ENCODE measurements around the gene KIF4A.

KIF4A gene

DNA sequence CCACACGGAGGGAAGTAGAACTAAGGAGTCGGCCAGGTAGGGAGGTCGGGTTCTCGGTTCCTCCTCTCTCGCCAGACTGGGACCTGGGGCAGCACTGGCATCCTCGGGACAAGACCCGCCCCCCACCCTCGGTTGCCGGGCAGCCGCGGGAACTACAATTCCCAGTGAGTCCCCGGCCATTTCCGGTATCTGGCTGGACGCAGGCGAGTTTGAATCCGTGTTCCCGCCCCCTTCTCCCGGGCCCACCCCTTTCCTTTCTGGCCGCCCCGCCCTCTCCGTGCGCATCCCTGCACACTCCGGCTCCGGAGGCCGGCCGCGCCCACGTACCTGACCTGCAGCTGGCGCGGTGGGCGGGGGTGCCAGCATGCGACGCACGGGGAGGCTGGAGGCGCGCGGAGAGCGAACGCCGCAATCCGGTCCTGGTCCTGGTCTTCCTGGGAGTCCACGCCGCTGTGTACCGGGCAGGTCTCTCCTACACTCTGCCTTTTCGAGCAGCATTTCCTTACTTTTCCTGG lies 144.5 kb downstream of the KIF4A start:
- peak overlapping the region; percentile 70 for H3K4me3 ChIP-seq (ENCODE audit: low read length)
- DNase-seq (ENCODE audit: low read depth), result peak; percentile 87
- TF ChIP-seq CTCF (IDR thresholded peaks at IDR 0.05; ENCODE audit: insufficient read depth, low read depth, low read length, missing control alignments), result no peak

DNA sequence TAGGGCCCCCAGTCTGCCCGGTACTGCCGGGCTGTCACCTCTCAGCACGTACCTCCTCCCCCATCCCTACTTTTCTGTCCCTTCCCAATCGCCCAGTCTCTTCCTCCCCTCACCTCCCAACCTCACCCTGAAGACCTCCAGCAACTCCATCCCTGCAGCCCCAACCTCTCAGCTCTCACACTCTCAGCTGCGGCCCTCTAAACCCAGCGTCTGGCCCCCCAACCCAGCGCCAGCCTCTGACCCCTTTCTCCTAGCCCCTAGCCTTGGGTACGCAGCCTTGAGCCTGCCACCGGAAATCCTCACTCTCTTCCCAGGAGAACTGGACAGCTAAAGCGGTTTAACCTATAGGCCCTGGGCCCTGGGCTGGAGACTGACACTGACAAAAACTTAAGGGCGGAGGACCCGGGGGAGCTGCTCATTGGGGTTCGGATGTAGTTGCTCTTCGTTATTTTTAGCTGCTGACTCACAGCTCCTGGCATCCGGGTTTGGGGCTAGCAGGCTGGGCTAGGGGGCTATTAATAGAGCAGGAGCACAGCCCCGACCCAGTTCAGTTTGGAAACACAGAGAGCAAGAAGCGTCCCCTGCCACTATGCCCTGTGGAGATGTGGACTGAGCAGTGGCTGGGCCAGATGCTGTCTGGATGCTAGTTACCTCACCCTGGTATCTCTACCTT lies 145.1 kb downstream of the KIF4A start:
- DNase-seq (ENCODE audit: low read depth), result no peak
- peak overlapping the region; percentile 70 for H3K4me3 ChIP-seq (ENCODE audit: low read length)
- TF ChIP-seq CTCF (IDR thresholded peaks at IDR 0.05; ENCODE audit: insufficient read depth, low read depth, low read length, missing control alignments), result no peak

- no peak for DNase-seq (ENCODE audit: low read depth)
Measured at GRCh38 chrX:70436343-70436742, 146.4 kb downstream of the KIF4A start.

GRCh38 chrX:70437011-70437410 lies 147.1 kb downstream of the KIF4A start:
- TF ChIP-seq CTCF (IDR thresholded peaks at IDR 0.05; ENCODE audit: insufficient read depth, low read depth, low read length, missing control alignments), result no peak
- no peak for DNase-seq (ENCODE audit: low read depth)
- H3K4me3 ChIP-seq (ENCODE audit: low read length), result no peak overlapping the region

More at GRCh38 chrX:70436343-70436742, 146.4 kb downstream of the KIF4A start:
- no peak overlapping the region for H3K4me3 ChIP-seq (ENCODE audit: low read length)
- TF ChIP-seq CTCF (IDR thresholded peaks at IDR 0.05; ENCODE audit: insufficient read depth, low read depth, low read length, missing control alignments), result no peak

DNA sequence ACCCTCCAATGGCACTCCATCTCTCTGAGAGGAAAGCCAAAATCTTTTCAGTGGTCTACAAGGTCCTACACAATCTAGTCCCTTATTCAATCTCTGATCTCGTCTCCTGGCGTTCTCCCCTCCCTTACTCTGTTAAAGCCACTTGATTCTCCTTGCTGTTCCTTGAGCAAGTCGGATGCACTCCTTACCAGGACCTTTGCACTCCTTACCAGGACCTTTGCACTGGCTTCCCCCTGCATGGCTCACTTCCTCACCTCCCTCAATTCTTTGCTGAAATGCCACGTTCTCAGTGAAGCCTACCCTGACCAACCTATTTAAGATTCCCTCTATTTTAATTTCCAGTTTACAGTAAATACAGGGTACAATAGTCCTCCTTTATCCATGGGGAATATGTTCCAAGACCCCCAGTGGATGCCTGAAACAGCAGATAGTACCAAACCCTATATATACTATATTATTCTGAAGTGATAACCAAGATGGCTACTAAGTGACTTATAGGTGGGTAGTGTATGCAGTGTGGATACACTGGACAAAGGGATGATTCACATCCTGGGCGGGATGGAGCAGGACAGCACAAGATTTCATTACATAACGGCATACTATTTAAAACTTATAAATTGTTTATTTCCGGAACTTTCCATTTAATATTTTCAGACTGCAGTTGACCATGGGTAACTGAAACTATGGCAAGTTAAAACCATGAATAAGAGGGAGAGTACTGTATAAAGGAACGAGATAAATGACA lies 148.2 kb downstream of the KIF4A start:
- peak; percentile 56 for DNase-seq (ENCODE audit: low read depth)
- TF ChIP-seq CTCF (IDR thresholded peaks at IDR 0.05; ENCODE audit: insufficient read depth, low read depth, low read length, missing control alignments), result no peak

DNA sequence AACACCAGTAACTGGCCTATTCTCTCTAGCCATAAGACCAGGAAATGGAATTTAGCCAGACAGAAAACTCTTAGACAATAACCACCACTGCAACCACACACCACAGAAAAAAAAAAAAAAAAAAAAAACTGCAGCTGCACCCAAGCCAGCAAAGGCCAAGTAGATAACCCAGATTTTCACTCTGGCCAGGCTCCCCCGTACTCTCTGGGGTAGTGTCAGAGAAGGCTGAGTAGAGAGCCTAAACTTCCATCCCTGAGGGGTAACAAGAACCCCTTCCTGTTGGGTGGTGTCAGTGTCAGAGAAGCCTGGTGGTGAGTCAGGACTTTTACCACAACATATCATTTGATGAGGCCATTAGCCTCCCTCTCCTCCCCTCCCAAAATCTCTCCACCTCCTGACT lies 149.1 kb downstream of the KIF4A start:
- peak; percentile 33 for DNase-seq (ENCODE audit: low read depth)
- no peak for TF ChIP-seq CTCF (IDR thresholded peaks at IDR 0.05; ENCODE audit: insufficient read depth, low read depth, low read length, missing control alignments)

More for the DNA sequence above, 148.2 kb downstream of the KIF4A start:
- H3K4me3 ChIP-seq (ENCODE audit: low read length), result no peak overlapping the region

More for the DNA sequence above, 149.1 kb downstream of the KIF4A start:
- H3K4me3 ChIP-seq (ENCODE audit: low read length), result no peak overlapping the region
